K562 (cell line): ENCODE measurements around the gene FOXJ2. TPM values are rescaled to one million over a fixed set of nuclear protein-coding genes. Genes with fewer than 3 reads are reported as not detected.

Experiments used
- ATAC-seq: fragments of 200-7000 bp; cut with Tn5 transposase; 3 replicates; pipeline ENCODE4 v1.9.1; 2020; ENCODE audit warnings: moderate library complexity
- BruUV-seq: library from RNA; stranded (reverse); fragments of 400-500 nt; replicated peaks from 2 replicates; lab custom pipeline; 2021; lab: Mats Ljungman, UMichigan
- CTCF ChIA-PET: fragments of 300-600 bp; formaldehyde crosslinking; extraction: SDS; loops from one replicate; lab custom pipeline; 2021; ENCODE audit warnings: low intra/inter-chr PET ratio; lab: Yijun Ruan, JAX
- POLR2A ChIA-PET: fragments of 300-600, 350-650 bp; sonication (Branson Sonifier 250); formaldehyde crosslinking; extraction: SDS; loops from one replicate; lab custom pipeline; 2021; ENCODE audit warnings: antibody characterized with exemption, inconsistent platforms; lab: Yijun Ruan, JAX
- DNase-seq, 4 experiments: peaks; one replicate each; pipeline versions ENCODE4 v3.0.0 to v3.0.0-alpha.2; 2011 to 2018; ENCODE audit warnings: low spot score in 3 of 4, mixed read lengths in 3 of 4; ENCODE audit errors: extremely low read depth in 1 of 4
- FAIRE-seq: peaks from 2 replicates; lab custom pipeline; 2011; peaks lifted over from hg19 to GRCh38; lab: Jason Lieb, UNC
- H2AFZ ChIP-seq: 2 replicates; pipeline ENCODE4 v1.6.0; 2011; ENCODE audit warnings: low read depth, low read length, control low read depth, inconsistent platforms
- H3K27ac ChIP-seq: fragments of 200-600 bp; 3 replicates; pipeline ENCODE4 v1.8.0; 2011; ENCODE audit warnings: low read depth, mild to moderate bottlenecking, control low read depth, inconsistent platforms, low read length, moderate library complexity, mixed read lengths; ENCODE audit errors: extremely low read depth
- H3K27me3 ChIP-seq, 2 experiments: fragments of 300-600 bp in 1 of 2; 2 replicates in 1 of 2; 3 replicates in 1 of 2; pipeline versions ENCODE4 v1.6.0 to v1.8.0; 2011; ENCODE audit warnings: inconsistent platforms in 2 of 2, low read length in 2 of 2, mild to moderate bottlenecking in 1 of 2, mixed read lengths in 1 of 2, moderate library complexity in 1 of 2; ENCODE audit not compliant: control insufficient read depth in 2 of 2, insufficient read depth in 2 of 2
- H3K36me3 ChIP-seq: fragments of 300-600 bp; 3 replicates; pipeline ENCODE4 v1.8.0; 2011; ENCODE audit warnings: mild to moderate bottlenecking, low read length, inconsistent platforms; ENCODE audit not compliant: control insufficient read depth, insufficient read depth
- H3K4me1 ChIP-seq, 2 experiments: fragments of 200-600 bp in 1 of 2; replicated peaks in 1 of 2; 2 replicates in 1 of 2; 3 replicates in 1 of 2; pipeline versions ENCODE4 v1.5.1 to v1.8.0; 2011; ENCODE audit warnings: inconsistent platforms in 2 of 2, low read length in 2 of 2, mild to moderate bottlenecking in 1 of 2, mixed read lengths in 1 of 2, moderate library complexity in 1 of 2; ENCODE audit not compliant: control insufficient read depth in 2 of 2, insufficient read depth in 2 of 2
- H3K4me2 ChIP-seq: 2 replicates; pipeline ENCODE4 v1.6.1; 2011; ENCODE audit warnings: low read length, control low read depth, inconsistent platforms, mixed read lengths; ENCODE audit not compliant: insufficient read depth
- H3K4me3 ChIP-seq: fragments of 200-600 bp; sonication (generic), shearing (Covaris generic); 2 replicates; pipeline ENCODE4 v1.5.1; 2016; ENCODE audit warnings: control low read depth, inconsistent platforms
- H3K79me2 ChIP-seq: fragments of 200-600 bp; 3 replicates; pipeline ENCODE4 v1.8.0; 2011; ENCODE audit warnings: low read length, inconsistent platforms; ENCODE audit not compliant: control insufficient read depth, insufficient read depth
- H3K9ac ChIP-seq, 2 experiments: 2 replicates each; pipeline versions ENCODE4 v1.6.0 to v1.6.1; 2011; ENCODE audit warnings: low read depth in 2 of 2, low read length in 2 of 2, control low read depth in 1 of 2, inconsistent platforms in 1 of 2, mild to moderate bottlenecking in 1 of 2, mixed read lengths in 1 of 2; ENCODE audit not compliant: insufficient read depth in 1 of 2
- H3K9me1 ChIP-seq: one replicate; pipeline ENCODE4 v1.6.0; 2011; ENCODE audit warnings: inconsistent platforms, mild to moderate bottlenecking, low read length, moderate library complexity; ENCODE audit not compliant: control insufficient read depth, insufficient read depth
- H3K9me3 ChIP-seq: replicated peaks from 2 replicates; pipeline ENCODE4 v1.5.1; 2011; ENCODE audit warnings: low read depth, low read length, inconsistent platforms; ENCODE audit not compliant: control insufficient read depth, insufficient read depth
- H4K20me1 ChIP-seq: replicated peaks from 2 replicates; pipeline ENCODE4 v1.6.1; 2011; ENCODE audit warnings: low read length, inconsistent platforms, mixed read lengths; ENCODE audit not compliant: control insufficient read depth, insufficient read depth
- CBFA2T3 ChIP-seq: fragments of 450-650 bp; IDR thresholded peaks from 2 replicates; pipeline ENCODE4 v1.6.1; 2017
- CTBP1 ChIP-seq: fragments of 450-650 bp; IDR thresholded peaks from 2 replicates; pipeline ENCODE4 v1.6.1; 2016; ENCODE audit warnings: borderline replicate concordance
- HMGN3 ChIP-seq: IDR thresholded peaks from 2 replicates; pipeline ENCODE4 v1.6.1; 2011; ENCODE audit warnings: borderline replicate concordance, low read depth, mild to moderate bottlenecking, mixed read lengths, low read length; ENCODE audit not compliant: insufficient read length; ENCODE audit errors: extremely low read depth
- KLF16 ChIP-seq: IDR thresholded peaks from 2 replicates; pipeline ENCODE4 v1.6.1; 2016; ENCODE audit warnings: antibody characterized with exemption
- MEF2D ChIP-seq: conservative IDR thresholded peaks from 2 replicates; pipeline ENCODE4 v1.6.1; 2016; ENCODE audit warnings: low read depth, missing genetic modification characterization, missing compliant biosample characterization
- NCOA4 ChIP-seq: fragments of 450-650 bp; IDR thresholded peaks from 2 replicates; pipeline ENCODE4 v1.6.1; 2018; ENCODE audit warnings: mild to moderate bottlenecking; ENCODE audit not compliant: partially characterized antibody
- NR1H2 ChIP-seq: sonication (generic); formaldehyde crosslinking; IDR thresholded peaks from 2 replicates; pipeline ENCODE4 v1.4.0; 2020; ENCODE audit warnings: mild to moderate bottlenecking, missing genetic modification reagents
- PML ChIP-seq: IDR thresholded peaks from 2 replicates; pipeline ENCODE4 v1.6.1; 2012; ENCODE audit warnings: low read length, inconsistent platforms
- SAP30 ChIP-seq: fragments of 200-600 bp; sonication (generic); IDR thresholded peaks from 2 replicates; pipeline ENCODE4 v1.6.1; 2012; ENCODE audit warnings: borderline replicate concordance, low read depth, mild to moderate bottlenecking, moderate library complexity, low read length, control low read depth, inconsistent platforms; ENCODE audit not compliant: insufficient read depth, poor library complexity, severe bottlenecking
- SRSF3 ChIP-seq: fragments of 200-400 bp; formaldehyde crosslinking; IDR thresholded peaks from 2 replicates; pipeline ENCODE4 v1.6.1; 2016; ENCODE audit warnings: mild to moderate bottlenecking, low read length, moderate library complexity; ENCODE audit not compliant: insufficient read depth
- TFE3 ChIP-seq: fragments of 450-650 bp; formaldehyde crosslinking; IDR thresholded peaks from 2 replicates; pipeline ENCODE4 v1.4.0; 2020; ENCODE audit warnings: mild to moderate bottlenecking, mixed read lengths
- ZFP91 ChIP-seq: sonication (generic); formaldehyde crosslinking; IDR thresholded peaks from 2 replicates; pipeline ENCODE4 v1.8.0; 2022; ENCODE audit warnings: mild to moderate bottlenecking, missing genetic modification reagents
- ZNF280B ChIP-seq: fragments of 250-450 bp; sonication (Bioruptor Pico); IDR thresholded peaks from 2 replicates; pipeline ENCODE4 v1.5.1; 2021; ENCODE audit warnings: mild to moderate bottlenecking
- ZNF324 ChIP-seq: fragments of 250-450 bp; sonication (Bioruptor Pico); IDR thresholded peaks from 2 replicates; pipeline ENCODE4 v1.4.0; 2020; ENCODE audit warnings: mild to moderate bottlenecking
- ZNF444 ChIP-seq: fragments of 250-450 bp; sonication (Bioruptor Pico); IDR thresholded peaks from 2 replicates; pipeline ENCODE4 v1.4.0; 2020; ENCODE audit warnings: mild to moderate bottlenecking, moderate library complexity
- ZNF75A ChIP-seq: fragments of 450-650 bp; formaldehyde crosslinking; IDR thresholded peaks from 2 replicates; pipeline ENCODE4 v1.4.0; 2020; ENCODE audit warnings: mild to moderate bottlenecking
- WGBS: fragments of 100-300 bp; shearing (Covaris generic); methylation state at CpG from one replicate; pipeline ENCODE4 v1.1.6; 2016; ENCODE audit warnings: low coverage, mixed read lengths; ENCODE audit not compliant: insufficient coverage; ENCODE audit errors: missing lambda C conversion rate; 5-methylcytosine and 5-hydroxymethylcytosine counted together
- in situ Hi-C: fragments of 300-500 bp; cut with MboI; formaldehyde crosslinking; loops from 4 replicates; pipeline ENCODE4 v1.15.0; 2018; ENCODE audit warnings: inconsistent platforms, mixed read lengths
- intact Hi-C: fragments of 100-400 bp; cut with micrococcal nuclease; formaldehyde crosslinking; loops from 2 replicates; pipeline ENCODE4 v1.14.2; 2022
- polyA plus RNA-seq, 8 experiments: library from polyadenylated mRNA; depleted of rRNA in 4 of 8; stranded (reverse) in 5 of 8; unstranded in 3 of 8; fragments of >200 nt; fragmentation: Nextera tagmentation in 2 of 8; fragmentation: Illumina TruSeq in 1 of 8; extraction: Ambion mirVana in 2 of 8; extraction: Trizol in 1 of 8; gene quantifications; 2 replicates each; pipeline versions ENCODE4 v1.2.1 to v1.2.3, GENCODE V29; 2011 to 2014; ENCODE audit warnings: inconsistent platforms in 1 of 8, missing spikeins in 1 of 8
- total RNA-seq, 7 experiments: library from RNA; depleted of rRNA in 6 of 7; stranded (reverse); fragments of >200 nt in 6 of 7; fragmentation: Illumina TruSeq in 2 of 7; extraction: Trizol in 2 of 7; gene quantifications; 2 replicates each; pipeline versions ENCODE4 v1.2.1 to v1.2.3, GENCODE V29; 2011 to 2021; ENCODE audit warnings: low replicate concordance in 1 of 7

The FOXJ2 gene
- total and polyA plus RNA-seq, 9 of the 15 experiments (the other 6 are each of a cell fraction or from before 2014, with no cell fraction given), result 1.0 to 7.5 (median 2.4) TPM

GRCh38 chr12:7991535-7991934 lies 41.0 kb upstream of the FOXJ2 start:
- CTCF ChIA-PET, result no interaction called here
- no peaks in the 10 kb centered on the region for H3K36me3 ChIP-seq
- H3K4me2 ChIP-seq, result peak overlapping the region; percentile 12; the same call in 1 of the 2 replicates
- H3K27me3 ChIP-seq, result no peaks in the 10 kb centered on the region
- WGBS, result 85% methylated on average over 1 of the region's 1 CpG
- peak overlapping the region; percentile 10 for H2AFZ ChIP-seq
- no peaks in the 10 kb centered on the region for H4K20me1 ChIP-seq
- no peak for FAIRE-seq
- DNase-seq, result no peak
- H3K27ac ChIP-seq, result no peak overlapping the region
- no peak for ATAC-seq
- intact Hi-C loops, result no loop called here
- no peak for TF ChIP-seq NR1H2 (CRISPR knock-in tag)
- TF ChIP-seq KLF16, result no peak
- TF ChIP-seq SAP30, result no peak
- no peak for TF ChIP-seq ZNF324 (CRISPR knock-in tag)
- TF ChIP-seq CTBP1, result no peak
- TF ChIP-seq TFE3, result no peak
- TF ChIP-seq NCOA4, result no peak
- TF ChIP-seq MEF2D (tag), result no peak
- TF ChIP-seq ZNF444 (CRISPR knock-in tag), result no peak
- no peak for TF ChIP-seq ZNF75A
- TF ChIP-seq HMGN3, result no peak
- no peak for TF ChIP-seq CBFA2T3
- TF ChIP-seq ZFP91 (CRISPR knock-in tag), result no peak
- no peak for TF ChIP-seq PML
- TF ChIP-seq SRSF3, result no peak
- TF ChIP-seq ZNF280B, result no peak
- no peak overlapping the region for H3K4me3 ChIP-seq
- BruUV-seq, result no TSS peak
- no peaks in the 10 kb centered on the region for H3K79me2 ChIP-seq
- in situ Hi-C loops, result loop anchor here (5.0 kb wide), 1 partner anchor 59 kb away; no protein-coding TSS in a partner anchor
- peaks cover 9 to 21% of the 10 kb centered on the region in 2 experiments; a peak in 4 of 5 replicates for H3K4me1 ChIP-seq
- POLR2A ChIA-PET, result interaction anchor here (0.7 to 1.2 kb wide), 2 partner anchors 56 to 135 kb away, joined by 3 read pairs; no protein-coding TSS in a partner anchor
- no peaks in the 10 kb centered on the region for H3K9me3 ChIP-seq
- H3K9ac ChIP-seq, result no peak overlapping the region
- H3K9me1 ChIP-seq, result no peaks in the 10 kb centered on the region
